CD4-positive, alpha-beta T cell (primary cell): ENCODE results near the gene LLGL2. TPM values are rescaled to one million over a fixed set of nuclear protein-coding genes. Genes with fewer than 3 reads are reported as not detected.

ENCODE experiments used
- ATAC-seq: fragments of 200-7000 bp; cut with Tn5 transposase; one replicate; pipeline ENCODE4 v1.10.0; 2022; ENCODE audit warnings: mild to moderate bottlenecking; ENCODE audit not compliant: poor library complexity
- CTCF ChIA-PET: fragments of 350-600 bp; sonication (Branson Sonifier 250); formaldehyde crosslinking; loops from one replicate; lab custom pipeline; 2021; ENCODE audit warnings: antibody characterized with exemption, inconsistent platforms; lab: Charles Lee
- POLR2A ChIA-PET: fragments of 350-600 bp; sonication (Branson Sonifier 250); formaldehyde crosslinking; loops from one replicate; lab custom pipeline; 2021; ENCODE audit warnings: antibody characterized with exemption, inconsistent platforms; lab: Charles Lee
- DNase-seq, 14 experiments: peaks; one replicate each; pipeline ENCODE4 v3.0.0-alpha.2; 2013 to 2020; ENCODE audit warnings: mixed read lengths in 2 of 14
- H3K27ac ChIP-seq, 2 donors: one replicate each; pipeline versions ENCODE4 v1.5.1 to v1.7.0; 2013; ENCODE audit warnings: low read length in 2 of 2, low read depth in 1 of 2, mild to moderate bottlenecking in 1 of 2
- H3K27me3 ChIP-seq, 2 experiments: 1 replicate in 1 of 2; 2 replicates in 1 of 2; pipeline versions ENCODE4 v1.6.1 to v1.7.0; 2013; ENCODE audit warnings: low read length in 2 of 2, control low read depth in 1 of 2, mild to moderate bottlenecking in 1 of 2, moderate library complexity in 1 of 2; ENCODE audit not compliant: insufficient read depth in 2 of 2, control insufficient read depth in 1 of 2
- H3K36me3 ChIP-seq: one replicate; pipeline ENCODE4 v1.6.1; 2013; ENCODE audit warnings: low read length, control low read depth; ENCODE audit not compliant: insufficient read depth
- H3K4me1 ChIP-seq: one replicate; pipeline ENCODE4 v1.6.1; 2013; ENCODE audit warnings: low read length, control low read depth; ENCODE audit not compliant: insufficient read depth
- H3K4me3 ChIP-seq: one replicate; pipeline ENCODE4 v1.5.1; 2013; ENCODE audit warnings: mild to moderate bottlenecking, low read length, moderate library complexity
- H3K9me3 ChIP-seq, 2 experiments: 1 replicate in 1 of 2; 2 replicates in 1 of 2; pipeline versions ENCODE4 v1.6.1 to v1.7.0; 2013; ENCODE audit warnings: low read length in 2 of 2, mild to moderate bottlenecking in 2 of 2, control low read depth in 1 of 2, moderate library complexity in 1 of 2; ENCODE audit not compliant: control insufficient read depth in 1 of 2, insufficient read depth in 1 of 2
- H3K27ac Mint-ChIP-seq: one replicate; pipeline ENCODE4 v1.8.0; 2020; ENCODE audit warnings: mixed read lengths
- H3K27me3 Mint-ChIP-seq: one replicate; pipeline ENCODE4 v1.8.0; 2021; ENCODE audit warnings: mixed read lengths
- H3K36me3 Mint-ChIP-seq: one replicate; pipeline ENCODE4 v1.8.0; 2021; ENCODE audit warnings: low read depth, mixed read lengths
- H3K4me1 Mint-ChIP-seq: one replicate; pipeline ENCODE4 v1.8.0; 2021; ENCODE audit warnings: low read depth, mixed read lengths
- H3K4me3 Mint-ChIP-seq: one replicate; pipeline ENCODE4 v1.8.0; 2020; ENCODE audit warnings: mild to moderate bottlenecking, mixed read lengths
- H3K9me3 Mint-ChIP-seq: one replicate; pipeline ENCODE4 v1.8.0; 2020; ENCODE audit warnings: mixed read lengths
- intact Hi-C, 2 experiments: fragments of 100-400 bp; cut with DNase I in 1 of 2; cut with micrococcal nuclease in 1 of 2; formaldehyde crosslinking; loops; one replicate each; pipeline versions ENCODE4 v1.15.1 to v1.9.0; 2023 to 2025; cut with DNase I, micrococcal nuclease
- total RNA-seq, 174 experiments: library from RNA in 2 of 174; stranded (reverse) in 2 of 174; gene quantifications; one replicate each; pipeline ENCODE4 v1.2.3 and lab custom pipeline; 2021 to 2026
- TF ChIP-seq, protein P1 (sequence below): fragments of 200-600 bp; IDR thresholded peaks from one replicate; pipeline ENCODE4 v1.8.0; 2022; ENCODE audit warnings: antibody characterized with exemption, mild to moderate bottlenecking

LLGL2 gene
- total RNA-seq, 2 experiments from 2014 or later, result 31.2 to 34.2 TPM

DNA sequence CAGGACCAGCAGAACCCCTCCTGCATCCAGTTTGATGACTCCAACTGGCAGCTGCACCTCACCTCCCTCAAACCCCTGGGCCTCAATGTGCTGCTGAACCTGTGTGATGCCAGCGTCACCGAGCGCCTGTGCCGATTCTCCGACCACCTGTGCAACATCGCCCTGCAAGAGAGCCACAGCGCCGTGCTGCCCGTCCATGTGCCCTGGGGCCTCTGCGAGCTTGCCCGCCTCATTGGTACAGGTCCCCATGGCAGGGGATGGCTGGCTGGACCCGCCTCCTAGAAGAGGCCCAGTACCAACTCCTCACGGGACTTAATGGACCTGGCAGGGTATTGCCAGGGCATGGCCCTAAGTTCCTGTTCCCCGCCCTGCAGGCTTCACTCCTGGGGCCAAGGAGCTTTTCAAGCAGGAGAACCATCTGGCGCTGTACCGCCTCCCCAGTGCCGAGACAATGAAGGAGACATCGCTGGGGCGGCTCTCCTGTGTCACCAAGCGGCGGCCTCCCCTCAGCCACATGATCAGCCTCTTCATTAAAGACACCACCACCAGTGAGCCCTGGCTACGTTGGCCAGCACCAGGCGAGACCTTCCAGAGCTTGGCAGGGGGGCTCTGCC lies 32.8 kb upstream of the LLGL2 start:
- intact Hi-C loops, result no loop called here
- Histone ChIP-seq H3K4me1 (peaks cover 13% of the 10 kb centered on the region), H3K27ac (no peak overlapping the region), H3K27me3 (no peaks in the 10 kb centered on the region), H3K9me3 (no peaks in the 10 kb centered on the region), H3K4me3 (no peak overlapping the region), H3K36me3 (peaks cover 56% of the 10 kb centered on the region)
- no peak for DNase-seq
- Mint-ChIP-seq H3K4me3 (no peak overlapping the region), H3K27ac (no peak overlapping the region), H3K9me3 (no peaks in the 10 kb centered on the region), H3K27me3 (no peaks in the 10 kb centered on the region), H3K4me1 (peaks cover 7% of the 10 kb centered on the region), H3K36me3 (peaks cover 50% of the 10 kb centered on the region)
- TF ChIP-seq, protein P1, sequence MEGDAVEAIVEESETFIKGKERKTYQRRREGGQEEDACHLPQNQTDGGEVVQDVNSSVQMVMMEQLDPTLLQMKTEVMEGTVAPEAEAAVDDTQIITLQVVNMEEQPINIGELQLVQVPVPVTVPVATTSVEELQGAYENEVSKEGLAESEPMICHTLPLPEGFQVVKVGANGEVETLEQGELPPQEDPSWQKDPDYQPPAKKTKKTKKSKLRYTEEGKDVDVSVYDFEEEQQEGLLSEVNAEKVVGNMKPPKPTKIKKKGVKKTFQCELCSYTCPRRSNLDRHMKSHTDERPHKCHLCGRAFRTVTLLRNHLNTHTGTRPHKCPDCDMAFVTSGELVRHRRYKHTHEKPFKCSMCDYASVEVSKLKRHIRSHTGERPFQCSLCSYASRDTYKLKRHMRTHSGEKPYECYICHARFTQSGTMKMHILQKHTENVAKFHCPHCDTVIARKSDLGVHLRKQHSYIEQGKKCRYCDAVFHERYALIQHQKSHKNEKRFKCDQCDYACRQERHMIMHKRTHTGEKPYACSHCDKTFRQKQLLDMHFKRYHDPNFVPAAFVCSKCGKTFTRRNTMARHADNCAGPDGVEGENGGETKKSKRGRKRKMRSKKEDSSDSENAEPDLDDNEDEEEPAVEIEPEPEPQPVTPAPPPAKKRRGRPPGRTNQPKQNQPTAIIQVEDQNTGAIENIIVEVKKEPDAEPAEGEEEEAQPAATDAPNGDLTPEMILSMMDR, result no peak
- ATAC-seq, result no peak
- ChIA-PET POLR2A (no interaction called here), CTCF (no interaction called here)

DNA sequence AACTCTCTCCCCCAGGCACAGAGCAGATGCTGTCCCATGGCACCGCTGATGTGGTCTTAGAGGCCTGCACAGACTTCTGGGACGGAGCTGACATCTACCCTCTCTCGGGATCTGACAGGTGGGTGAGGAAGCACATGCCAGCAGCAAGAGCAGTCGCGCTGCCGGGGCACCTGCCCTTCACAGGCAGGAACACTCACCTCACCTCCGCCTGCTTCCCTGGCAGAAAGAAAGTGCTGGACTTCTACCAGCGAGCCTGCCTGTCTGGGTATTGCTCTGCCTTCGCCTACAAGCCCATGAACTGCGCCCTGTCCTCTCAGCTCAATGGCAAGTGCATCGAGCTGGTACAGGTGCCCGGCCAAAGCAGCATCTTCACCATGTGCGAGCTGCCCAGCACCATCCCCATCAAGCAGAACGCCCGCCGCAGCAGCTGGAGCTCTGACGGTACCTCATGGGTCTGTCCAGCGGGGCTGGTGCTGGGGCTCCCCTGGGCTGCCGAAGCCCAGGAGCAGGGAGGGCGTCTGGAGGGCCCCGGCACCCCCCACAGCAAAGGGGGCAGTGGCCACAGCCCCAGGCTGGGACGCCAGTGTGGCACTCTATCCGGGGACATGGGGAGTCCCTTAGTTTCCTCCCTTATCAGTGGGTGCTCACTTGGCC lies 31.9 kb upstream of the LLGL2 start:
- H3K4me3 Mint-ChIP-seq, result no peak overlapping the region
- peaks cover 9% of the 10 kb centered on the region for H3K4me1 Mint-ChIP-seq
- H3K36me3 Mint-ChIP-seq, result peaks cover 54% of the 10 kb centered on the region
- ChIA-PET CTCF (no interaction called here), POLR2A (no interaction called here)
- DNase-seq, result no peak
- Histone ChIP-seq H3K9me3 (no peaks in the 10 kb centered on the region), H3K27ac (no peak overlapping the region), H3K27me3 (no peaks in the 10 kb centered on the region), H3K36me3 (peaks cover 62% of the 10 kb centered on the region), H3K4me1 (peaks cover 10% of the 10 kb centered on the region), H3K4me3 (no peak overlapping the region)
- no peak overlapping the region for H3K27ac Mint-ChIP-seq
- ATAC-seq, result no peak
- H3K27me3 Mint-ChIP-seq, result no peaks in the 10 kb centered on the region
- TF ChIP-seq, protein P1, result no peak
- intact Hi-C loops, result no loop called here
- no peaks in the 10 kb centered on the region for H3K9me3 Mint-ChIP-seq

DNA sequence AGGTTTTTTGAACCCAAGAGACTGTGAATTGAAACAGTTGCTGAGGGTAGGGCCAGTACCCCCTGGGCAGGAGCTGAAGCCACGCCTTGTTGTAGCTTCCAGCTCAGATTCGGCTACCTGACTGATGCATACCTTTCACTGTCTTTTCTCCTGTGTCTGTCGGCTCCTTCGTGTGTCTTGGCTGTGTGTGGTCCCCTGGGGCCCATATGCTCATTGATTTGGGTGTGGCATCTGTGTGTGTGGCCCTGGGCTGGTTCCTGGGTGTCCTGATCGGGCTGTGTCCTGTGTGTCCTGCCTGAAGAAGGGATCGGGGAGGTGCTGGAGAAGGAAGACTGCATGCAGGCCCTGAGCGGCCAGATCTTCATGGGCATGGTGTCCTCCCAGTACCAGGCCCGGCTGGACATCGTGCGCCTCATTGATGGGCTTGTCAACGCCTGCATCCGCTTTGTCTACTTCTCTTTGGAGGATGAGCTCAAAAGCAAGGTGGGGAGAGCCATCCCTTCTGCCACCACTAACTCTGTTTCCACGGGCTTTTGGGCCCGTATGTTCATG lies 31.1 kb upstream of the LLGL2 start:
- no peaks in the 10 kb centered on the region for H3K9me3 Mint-ChIP-seq
- Histone ChIP-seq H3K36me3 (peaks cover 68% of the 10 kb centered on the region), H3K9me3 (no peaks in the 10 kb centered on the region), H3K27ac (no peak overlapping the region), H3K4me1 (peaks cover 9% of the 10 kb centered on the region), H3K4me3 (no peak overlapping the region), H3K27me3 (no peaks in the 10 kb centered on the region)
- ChIA-PET POLR2A (no interaction called here), CTCF (no interaction called here)
- no peaks in the 10 kb centered on the region for H3K27me3 Mint-ChIP-seq
- peaks cover 62% of the 10 kb centered on the region for H3K36me3 Mint-ChIP-seq
- ATAC-seq, result no peak
- intact Hi-C loops, result no loop called here
- H3K4me1 Mint-ChIP-seq, result peaks cover 9% of the 10 kb centered on the region
- no peak overlapping the region for H3K4me3 Mint-ChIP-seq
- DNase-seq, result no peak
- TF ChIP-seq, protein P1, result no peak
- H3K27ac Mint-ChIP-seq, result no peak overlapping the region
